Ecto neural progenitor cell (in vitro differentiated cells): ENCODE data around the gene ACTN1.
A peak's percentile ranks its signal among the peaks of the same experiment; 100 is the strongest.
"Not testable (repeated sequence)": the region's sequence is repeated elsewhere in the genome, so short reads cannot be mapped to it uniquely, and the experiment has no call there.

ENCODE experiments used
- DNase-seq: peaks from one replicate; pipeline ENCODE4 v3.0.0-alpha.2; 2018; ENCODE audit warnings: low spot score

The ACTN1 gene

GRCh38 chr14:68979021-68979721 lies at the start of gene ACTN1:
TSS of gene ACTN1 (minus strand) at chr14:68979302. CDS start at chr14:68979056, 246 bp downstream.
- peak; percentile 96 for DNase-seq

- no peak for DNase-seq
Measured at GRCh38 chr14:69027242-69027913, 48.3 kb upstream of the ACTN1 start.

- DNase-seq: no peak
Measured at GRCh38 chr14:69023035-69023434, 43.9 kb upstream of the ACTN1 start.

- not testable (repeated sequence) for DNase-seq
Measured at GRCh38 chr14:69022093-69022492, 43.0 kb upstream of the ACTN1 start.

GRCh38 chr14:69017706-69018105 lies 38.6 kb upstream of the ACTN1 start:
- no peak for DNase-seq

GRCh38 chr14:69014829-69015259 lies 35.7 kb upstream of the ACTN1 start:
- no peak for DNase-seq

- DNase-seq: no peak
Measured at GRCh38 chr14:69013943-69014782, 35.1 kb upstream of the ACTN1 start.

GRCh38 chr14:69012256-69012953 lies 33.3 kb upstream of the ACTN1 start:
- no peak for DNase-seq

GRCh38 chr14:69010648-69011047 lies 31.5 kb upstream of the ACTN1 start:
- DNase-seq: no peak

- DNase-seq: no peak
Measured at GRCh38 chr14:69008421-69008884, 29.4 kb upstream of the ACTN1 start.

- no peak for DNase-seq
Measured at GRCh38 chr14:69006346-69006745, 27.2 kb upstream of the ACTN1 start.

GRCh38 chr14:69005432-69006148 lies 26.5 kb upstream of the ACTN1 start:
- no peak for DNase-seq

- DNase-seq: no peak
Measured at GRCh38 chr14:69004731-69005431, 25.8 kb upstream of the ACTN1 start.

- no peak for DNase-seq
Measured at GRCh38 chr14:69003626-69004025, 24.5 kb upstream of the ACTN1 start.

GRCh38 chr14:69002069-69002468 lies 23.0 kb upstream of the ACTN1 start:
- no peak for DNase-seq

- DNase-seq: no peak
Measured at GRCh38 chr14:69001375-69001774, 22.3 kb upstream of the ACTN1 start.

- no peak for DNase-seq
Measured at GRCh38 chr14:68998062-68998461, 19.0 kb upstream of the ACTN1 start.

GRCh38 chr14:68995731-68996130 lies 16.6 kb upstream of the ACTN1 start:
- DNase-seq: no peak

GRCh38 chr14:68994056-68994455 lies 15.0 kb upstream of the ACTN1 start:
- DNase-seq: no peak

- no peak for DNase-seq
Measured at GRCh38 chr14:68987653-68988036, 8.5 kb upstream of the ACTN1 start.
